ENCODE data around the gene TMEM220. TPM values are rescaled to one million over a fixed set of nuclear protein-coding genes. Genes with fewer than 3 reads are reported as not detected.

The TMEM220 gene
- total and polyA plus RNA-seq, 9 of the 15 experiments (the other 6 are each of a cell fraction or from before 2014, with no cell fraction given), result not detected

DNA sequence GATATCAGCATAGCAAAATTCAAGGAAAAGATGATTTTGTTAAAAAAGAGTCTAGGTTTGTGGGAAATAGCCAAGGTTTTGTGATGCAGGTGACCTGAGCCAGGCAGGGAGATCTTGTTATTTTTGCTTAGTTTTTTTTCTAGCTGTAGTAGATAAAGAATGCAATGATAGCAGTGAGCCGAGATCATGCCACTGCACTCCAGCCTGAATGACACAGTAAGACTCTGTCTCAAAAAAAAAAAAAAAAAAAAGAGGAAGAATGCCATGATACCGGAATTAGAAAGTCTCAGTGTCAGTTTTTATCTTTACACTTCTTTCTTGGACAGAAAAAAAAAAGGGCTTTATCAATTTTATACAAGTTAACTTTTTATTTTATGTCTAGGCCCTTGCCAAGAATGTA lies 46.6 kb upstream of the TMEM220 start (continued):
- no peak for TF ChIP-seq SRSF3 (IDR thresholded peaks at IDR 0.05; ENCODE audit: insufficient read depth, low read length)
- no peak for TF ChIP-seq ATF7 (IDR thresholded peaks at IDR 0.05)
- TF ChIP-seq ERF (CRISPR knock-in tag; IDR thresholded peaks at IDR 0.05), result no peak
- TF ChIP-seq NEUROD1 (IDR thresholded peaks at IDR 0.05; ENCODE audit: borderline replicate concordance, low read depth, low read length, partially characterized antibody), result no peak
- TF ChIP-seq ETV1 (tag; conservative IDR thresholded peaks at IDR 0.05; ENCODE audit: low read depth), result no peak
- TF ChIP-seq, protein P1, sequence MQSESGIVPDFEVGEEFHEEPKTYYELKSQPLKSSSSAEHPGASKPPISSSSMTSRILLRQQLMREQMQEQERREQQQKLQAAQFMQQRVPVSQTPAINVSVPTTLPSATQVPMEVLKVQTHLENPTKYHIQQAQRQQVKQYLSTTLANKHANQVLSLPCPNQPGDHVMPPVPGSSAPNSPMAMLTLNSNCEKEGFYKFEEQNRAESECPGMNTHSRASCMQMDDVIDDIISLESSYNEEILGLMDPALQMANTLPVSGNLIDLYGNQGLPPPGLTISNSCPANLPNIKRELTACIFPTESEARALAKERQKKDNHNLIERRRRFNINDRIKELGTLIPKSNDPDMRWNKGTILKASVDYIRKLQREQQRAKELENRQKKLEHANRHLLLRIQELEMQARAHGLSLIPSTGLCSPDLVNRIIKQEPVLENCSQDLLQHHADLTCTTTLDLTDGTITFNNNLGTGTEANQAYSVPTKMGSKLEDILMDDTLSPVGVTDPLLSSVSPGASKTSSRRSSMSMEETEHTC (IDR thresholded peaks at IDR 0.05), result no peak
- TF ChIP-seq, protein P2, sequence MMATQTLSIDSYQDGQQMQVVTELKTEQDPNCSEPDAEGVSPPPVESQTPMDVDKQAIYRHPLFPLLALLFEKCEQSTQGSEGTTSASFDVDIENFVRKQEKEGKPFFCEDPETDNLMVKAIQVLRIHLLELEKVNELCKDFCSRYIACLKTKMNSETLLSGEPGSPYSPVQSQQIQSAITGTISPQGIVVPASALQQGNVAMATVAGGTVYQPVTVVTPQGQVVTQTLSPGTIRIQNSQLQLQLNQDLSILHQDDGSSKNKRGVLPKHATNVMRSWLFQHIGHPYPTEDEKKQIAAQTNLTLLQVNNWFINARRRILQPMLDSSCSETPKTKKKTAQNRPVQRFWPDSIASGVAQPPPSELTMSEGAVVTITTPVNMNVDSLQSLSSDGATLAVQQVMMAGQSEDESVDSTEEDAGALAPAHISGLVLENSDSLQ (IDR thresholded peaks at IDR 0.05), result no peak
- TF ChIP-seq, protein P3, sequence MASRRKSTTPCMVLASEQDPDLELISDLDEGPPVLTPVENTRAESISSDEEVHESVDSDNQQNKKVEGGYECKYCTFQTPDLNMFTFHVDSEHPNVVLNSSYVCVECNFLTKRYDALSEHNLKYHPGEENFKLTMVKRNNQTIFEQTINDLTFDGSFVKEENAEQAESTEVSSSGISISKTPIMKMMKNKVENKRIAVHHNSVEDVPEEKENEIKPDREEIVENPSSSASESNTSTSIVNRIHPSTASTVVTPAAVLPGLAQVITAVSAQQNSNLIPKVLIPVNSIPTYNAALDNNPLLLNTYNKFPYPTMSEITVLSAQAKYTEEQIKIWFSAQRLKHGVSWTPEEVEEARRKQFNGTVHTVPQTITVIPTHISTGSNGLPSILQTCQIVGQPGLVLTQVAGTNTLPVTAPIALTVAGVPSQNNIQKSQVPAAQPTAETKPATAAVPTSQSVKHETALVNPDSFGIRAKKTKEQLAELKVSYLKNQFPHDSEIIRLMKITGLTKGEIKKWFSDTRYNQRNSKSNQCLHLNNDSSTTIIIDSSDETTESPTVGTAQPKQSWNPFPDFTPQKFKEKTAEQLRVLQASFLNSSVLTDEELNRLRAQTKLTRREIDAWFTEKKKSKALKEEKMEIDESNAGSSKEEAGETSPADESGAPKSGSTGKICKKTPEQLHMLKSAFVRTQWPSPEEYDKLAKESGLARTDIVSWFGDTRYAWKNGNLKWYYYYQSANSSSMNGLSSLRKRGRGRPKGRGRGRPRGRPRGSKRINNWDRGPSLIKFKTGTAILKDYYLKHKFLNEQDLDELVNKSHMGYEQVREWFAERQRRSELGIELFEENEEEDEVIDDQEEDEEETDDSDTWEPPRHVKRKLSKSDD (conservative IDR thresholded peaks at IDR 0.05; ENCODE audit: low read length), result no peak
- TF ChIP-seq, protein P4, sequence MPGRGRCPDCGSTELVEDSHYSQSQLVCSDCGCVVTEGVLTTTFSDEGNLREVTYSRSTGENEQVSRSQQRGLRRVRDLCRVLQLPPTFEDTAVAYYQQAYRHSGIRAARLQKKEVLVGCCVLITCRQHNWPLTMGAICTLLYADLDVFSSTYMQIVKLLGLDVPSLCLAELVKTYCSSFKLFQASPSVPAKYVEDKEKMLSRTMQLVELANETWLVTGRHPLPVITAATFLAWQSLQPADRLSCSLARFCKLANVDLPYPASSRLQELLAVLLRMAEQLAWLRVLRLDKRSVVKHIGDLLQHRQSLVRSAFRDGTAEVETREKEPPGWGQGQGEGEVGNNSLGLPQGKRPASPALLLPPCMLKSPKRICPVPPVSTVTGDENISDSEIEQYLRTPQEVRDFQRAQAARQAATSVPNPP (IDR thresholded peaks at IDR 0.05; ENCODE audit: borderline replicate concordance, insufficient read depth, insufficient read length), result no peak
- no peak for TF ChIP-seq SIN3B (IDR thresholded peaks at IDR 0.05; ENCODE audit: low read depth)
- TF ChIP-seq TAF7 (tag; IDR thresholded peaks at IDR 0.05), result no peak
- no peak for TF ChIP-seq MAFG (tag; conservative IDR thresholded peaks at IDR 0.05)
- TF ChIP-seq ZNF23 (CRISPR knock-in tag; IDR thresholded peaks at IDR 0.05), result no peak

Measured in K562 (cell line).